WTC11 (cell line): Measurements from ENCODE around the gene FARSA. TPM values are rescaled to one million over a fixed set of nuclear protein-coding genes. Genes with fewer than 3 reads are reported as not detected.

Experiments used
- ATF1 ChIP-seq: sonication (generic); formaldehyde crosslinking; IDR thresholded peaks from 2 replicates; pipeline ENCODE4 v1.8.1; 2023; ENCODE audit warnings: mild to moderate bottlenecking, moderate library complexity, missing genetic modification reagents
- FOXK1 ChIP-seq: sonication (generic); formaldehyde crosslinking; IDR thresholded peaks from 2 replicates; pipeline ENCODE4 v1.8.0; 2022; ENCODE audit warnings: mild to moderate bottlenecking, moderate library complexity, missing genetic modification reagents
- GABPB1 ChIP-seq: sonication (generic); formaldehyde crosslinking; IDR thresholded peaks from 2 replicates; pipeline ENCODE4 v1.8.1; 2023; ENCODE audit warnings: mild to moderate bottlenecking, missing genetic modification reagents
- JUN ChIP-seq: sonication (generic); formaldehyde crosslinking; IDR thresholded peaks from 2 replicates; pipeline ENCODE4 v1.8.0; 2023; ENCODE audit warnings: mild to moderate bottlenecking, missing genetic modification reagents
- MXD4 ChIP-seq: fragments of 250-450 bp; sonication (Bioruptor Pico); IDR thresholded peaks from 2 replicates; pipeline ENCODE4 v1.8.0; 2021; ENCODE audit warnings: mild to moderate bottlenecking, moderate library complexity, borderline replicate concordance
- NFATC4 ChIP-seq: fragments of 250-450 bp; sonication (Bioruptor Pico); IDR thresholded peaks from 2 replicates; pipeline ENCODE4 v1.9.0; 2021; ENCODE audit warnings: mild to moderate bottlenecking
- NFYB ChIP-seq: sonication (generic); formaldehyde crosslinking; conservative IDR thresholded peaks from 2 replicates; pipeline ENCODE4 v1.8.0; 2022; ENCODE audit warnings: low read depth, missing genetic modification reagents
- NR1H2 ChIP-seq: sonication (generic); formaldehyde crosslinking; IDR thresholded peaks from 2 replicates; pipeline ENCODE4 v1.9.0; 2021; ENCODE audit warnings: mild to moderate bottlenecking, moderate library complexity, missing genetic modification reagents
- SMAD3 ChIP-seq: sonication (generic); formaldehyde crosslinking; IDR thresholded peaks from 2 replicates; pipeline ENCODE4 v1.8.0; 2022; ENCODE audit warnings: missing genetic modification reagents, mild to moderate bottlenecking, borderline replicate concordance
- ZNF121 ChIP-seq: sonication (generic); formaldehyde crosslinking; IDR thresholded peaks from 2 replicates; pipeline ENCODE4 v1.8.0; 2023; ENCODE audit warnings: missing genetic modification reagents
- ZNF317 ChIP-seq: sonication (generic); formaldehyde crosslinking; IDR thresholded peaks from 2 replicates; pipeline ENCODE4 v1.8.1; 2023; ENCODE audit warnings: low read depth, mild to moderate bottlenecking, moderate library complexity, missing genetic modification reagents, borderline replicate concordance
- ZNF396 ChIP-seq: fragments of 250-450 bp; sonication (Bioruptor Pico); IDR thresholded peaks from 2 replicates; pipeline ENCODE4 v1.8.0; 2021; ENCODE audit warnings: mild to moderate bottlenecking, moderate library complexity, borderline replicate concordance
- ZNF423 ChIP-seq: fragments of 250-450 bp; sonication (Bioruptor Pico); IDR thresholded peaks from 2 replicates; pipeline ENCODE4 v2.1.2; 2022; ENCODE audit warnings: mild to moderate bottlenecking, moderate library complexity
- ZNF671 ChIP-seq: fragments of 250-450 bp; sonication (Bioruptor Pico); IDR thresholded peaks from 2 replicates; pipeline ENCODE4 v1.8.0; 2021; ENCODE audit warnings: mild to moderate bottlenecking
- total RNA-seq: library from RNA; stranded (reverse); gene quantifications from 3 replicates; pipeline ENCODE4 v1.2.3, GENCODE V29; 2021
- TF ChIP-seq, protein P1 (sequence below): sonication (generic); formaldehyde crosslinking; IDR thresholded peaks from 2 replicates; pipeline ENCODE4 v1.8.1; 2023; ENCODE audit warnings: mild to moderate bottlenecking, missing genetic modification reagents, moderate library complexity
- TF ChIP-seq, protein P2 (sequence below): fragments of 200-600 bp; IDR thresholded peaks from 2 replicates; pipeline ENCODE4 v1.8.0; 2022; ENCODE audit warnings: antibody characterized with exemption
- TF ChIP-seq, protein P3 (sequence below): sonication (generic); formaldehyde crosslinking; IDR thresholded peaks from 2 replicates; pipeline ENCODE4 v1.8.1; 2023; ENCODE audit warnings: mild to moderate bottlenecking, moderate library complexity, missing genetic modification reagents
- TF ChIP-seq, protein P4 (sequence below): fragments of 250-450 bp; sonication (Bioruptor Pico); conservative IDR thresholded peaks from 2 replicates; pipeline ENCODE4 v1.9.0; 2021; ENCODE audit warnings: mild to moderate bottlenecking
- TF ChIP-seq, protein P5 (sequence below): sonication (generic); formaldehyde crosslinking; IDR thresholded peaks from 2 replicates; pipeline ENCODE4 v1.8.0; 2023; ENCODE audit warnings: missing genetic modification reagents, mild to moderate bottlenecking, borderline replicate concordance
- TF ChIP-seq, protein P6 (sequence below): sonication (generic); formaldehyde crosslinking; IDR thresholded peaks from 2 replicates; pipeline ENCODE4 v1.8.1; 2023; ENCODE audit warnings: mild to moderate bottlenecking, missing genetic modification reagents
- TF ChIP-seq, protein P7 (sequence below): sonication (generic); formaldehyde crosslinking; IDR thresholded peaks from 2 replicates; pipeline ENCODE4 v1.8.0; 2022; ENCODE audit warnings: mild to moderate bottlenecking, missing genetic modification reagents
- TF ChIP-seq, protein P8 (sequence below): sonication (generic); formaldehyde crosslinking; IDR thresholded peaks from 2 replicates; pipeline ENCODE4 v1.8.0; 2022; ENCODE audit warnings: mild to moderate bottlenecking, missing genetic modification reagents

The FARSA gene
- total RNA-seq, 1 experiment from 2014 or later: 108 TPM

DNA sequence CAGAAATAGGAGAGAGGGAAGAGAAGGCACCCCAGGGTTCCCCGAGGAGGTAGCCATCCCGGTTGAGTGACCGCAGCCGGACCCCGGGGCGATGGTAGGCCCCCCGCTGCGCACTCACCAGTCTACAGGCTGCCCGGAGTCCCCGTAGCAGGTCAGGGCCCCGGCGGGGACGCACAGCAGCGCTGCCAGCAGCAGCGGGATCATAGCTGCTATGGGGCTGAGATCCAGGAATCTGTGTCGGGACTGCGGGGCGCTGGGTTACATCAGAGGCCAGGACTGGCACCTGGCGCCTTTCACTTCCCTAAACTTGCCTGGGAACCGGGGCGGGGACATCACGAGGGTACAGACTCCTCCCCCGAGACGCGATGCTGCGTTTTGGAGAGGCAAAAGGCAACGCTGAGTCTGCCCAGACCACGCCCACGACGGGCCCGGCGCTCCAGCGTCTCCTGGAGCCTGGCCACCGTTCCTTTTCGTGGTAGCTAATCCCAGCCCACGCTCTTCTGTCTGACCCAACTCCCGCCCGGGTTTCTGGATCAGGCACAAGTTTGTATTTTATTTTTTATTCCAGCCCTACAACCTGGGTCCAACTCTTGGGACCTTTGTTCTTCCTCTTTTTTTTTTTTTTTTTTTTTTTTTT, 52.2 kb downstream of the FARSA start, which contains the start of gene DNASE2 (continued):
- TF ChIP-seq, protein P1, sequence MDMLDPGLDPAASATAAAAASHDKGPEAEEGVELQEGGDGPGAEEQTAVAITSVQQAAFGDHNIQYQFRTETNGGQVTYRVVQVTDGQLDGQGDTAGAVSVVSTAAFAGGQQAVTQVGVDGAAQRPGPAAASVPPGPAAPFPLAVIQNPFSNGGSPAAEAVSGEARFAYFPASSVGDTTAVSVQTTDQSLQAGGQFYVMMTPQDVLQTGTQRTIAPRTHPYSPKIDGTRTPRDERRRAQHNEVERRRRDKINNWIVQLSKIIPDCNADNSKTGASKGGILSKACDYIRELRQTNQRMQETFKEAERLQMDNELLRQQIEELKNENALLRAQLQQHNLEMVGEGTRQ: peak; percentile 76
- TF ChIP-seq, protein P2, sequence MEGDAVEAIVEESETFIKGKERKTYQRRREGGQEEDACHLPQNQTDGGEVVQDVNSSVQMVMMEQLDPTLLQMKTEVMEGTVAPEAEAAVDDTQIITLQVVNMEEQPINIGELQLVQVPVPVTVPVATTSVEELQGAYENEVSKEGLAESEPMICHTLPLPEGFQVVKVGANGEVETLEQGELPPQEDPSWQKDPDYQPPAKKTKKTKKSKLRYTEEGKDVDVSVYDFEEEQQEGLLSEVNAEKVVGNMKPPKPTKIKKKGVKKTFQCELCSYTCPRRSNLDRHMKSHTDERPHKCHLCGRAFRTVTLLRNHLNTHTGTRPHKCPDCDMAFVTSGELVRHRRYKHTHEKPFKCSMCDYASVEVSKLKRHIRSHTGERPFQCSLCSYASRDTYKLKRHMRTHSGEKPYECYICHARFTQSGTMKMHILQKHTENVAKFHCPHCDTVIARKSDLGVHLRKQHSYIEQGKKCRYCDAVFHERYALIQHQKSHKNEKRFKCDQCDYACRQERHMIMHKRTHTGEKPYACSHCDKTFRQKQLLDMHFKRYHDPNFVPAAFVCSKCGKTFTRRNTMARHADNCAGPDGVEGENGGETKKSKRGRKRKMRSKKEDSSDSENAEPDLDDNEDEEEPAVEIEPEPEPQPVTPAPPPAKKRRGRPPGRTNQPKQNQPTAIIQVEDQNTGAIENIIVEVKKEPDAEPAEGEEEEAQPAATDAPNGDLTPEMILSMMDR: no peak
- TF ChIP-seq ZNF121 (CRISPR knock-in tag): no peak
- TF ChIP-seq NFYB (CRISPR knock-in tag): no peak
- TF ChIP-seq ZNF671 (CRISPR knock-in tag): no peak
- no peak for TF ChIP-seq NR1H2 (CRISPR knock-in tag)
- TF ChIP-seq SMAD3 (CRISPR knock-in tag): no peak
- TF ChIP-seq, protein P3, sequence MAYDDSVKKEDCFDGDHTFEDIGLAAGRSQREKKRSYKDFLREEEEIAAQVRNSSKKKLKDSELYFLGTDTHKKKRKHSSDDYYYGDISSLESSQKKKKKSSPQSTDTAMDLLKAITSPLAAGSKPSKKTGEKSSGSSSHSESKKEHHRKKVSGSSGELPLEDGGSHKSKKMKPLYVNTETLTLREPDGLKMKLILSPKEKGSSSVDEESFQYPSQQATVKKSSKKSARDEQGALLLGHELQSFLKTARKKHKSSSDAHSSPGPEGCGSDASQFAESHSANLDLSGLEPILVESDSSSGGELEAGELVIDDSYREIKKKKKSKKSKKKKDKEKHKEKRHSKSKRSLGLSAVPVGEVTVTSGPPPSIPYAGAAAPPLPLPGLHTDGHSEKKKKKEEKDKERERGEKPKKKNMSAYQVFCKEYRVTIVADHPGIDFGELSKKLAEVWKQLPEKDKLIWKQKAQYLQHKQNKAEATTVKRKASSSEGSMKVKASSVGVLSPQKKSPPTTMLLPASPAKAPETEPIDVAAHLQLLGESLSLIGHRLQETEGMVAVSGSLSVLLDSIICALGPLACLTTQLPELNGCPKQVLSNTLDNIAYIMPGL: peak; percentile 73; the same call in 1 of the 2 replicates
- no peak for TF ChIP-seq NFATC4
- TF ChIP-seq ZNF423: peak; percentile 86
- TF ChIP-seq, protein P4, sequence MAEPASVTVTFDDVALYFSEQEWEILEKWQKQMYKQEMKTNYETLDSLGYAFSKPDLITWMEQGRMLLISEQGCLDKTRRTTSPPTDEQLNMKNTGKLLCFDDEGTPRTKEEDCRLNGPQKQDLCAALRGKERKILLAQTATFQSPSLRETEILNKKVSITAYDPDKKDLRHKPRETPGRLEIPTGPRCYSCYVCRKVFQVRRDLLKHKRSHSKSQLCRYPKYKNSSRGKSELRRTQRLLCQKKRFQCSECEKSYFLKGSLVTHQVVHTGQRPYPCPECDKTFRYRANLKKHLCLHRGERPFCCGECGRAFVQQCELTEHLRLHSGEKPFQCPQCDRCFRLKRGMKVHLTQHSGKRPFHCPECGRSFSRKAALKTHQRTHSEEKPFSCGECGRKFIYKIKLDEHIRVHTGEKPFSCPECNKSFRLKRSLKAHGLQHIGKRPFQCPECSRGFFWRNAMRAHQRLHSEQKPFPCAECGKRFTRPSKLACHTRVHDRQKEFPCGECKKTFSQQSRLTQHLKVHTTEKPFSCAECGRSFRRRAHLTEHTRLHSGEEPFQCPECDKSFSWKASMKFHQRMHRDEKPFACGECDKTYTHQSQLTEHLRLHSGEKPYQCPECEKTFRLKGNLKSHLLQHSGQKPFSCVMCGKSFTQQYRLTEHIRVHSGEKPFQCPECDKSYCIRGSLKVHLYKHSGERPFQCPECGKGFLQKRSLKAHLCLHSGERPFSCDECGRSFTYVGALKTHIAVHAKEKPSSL: no peak
- TF ChIP-seq, protein P5, sequence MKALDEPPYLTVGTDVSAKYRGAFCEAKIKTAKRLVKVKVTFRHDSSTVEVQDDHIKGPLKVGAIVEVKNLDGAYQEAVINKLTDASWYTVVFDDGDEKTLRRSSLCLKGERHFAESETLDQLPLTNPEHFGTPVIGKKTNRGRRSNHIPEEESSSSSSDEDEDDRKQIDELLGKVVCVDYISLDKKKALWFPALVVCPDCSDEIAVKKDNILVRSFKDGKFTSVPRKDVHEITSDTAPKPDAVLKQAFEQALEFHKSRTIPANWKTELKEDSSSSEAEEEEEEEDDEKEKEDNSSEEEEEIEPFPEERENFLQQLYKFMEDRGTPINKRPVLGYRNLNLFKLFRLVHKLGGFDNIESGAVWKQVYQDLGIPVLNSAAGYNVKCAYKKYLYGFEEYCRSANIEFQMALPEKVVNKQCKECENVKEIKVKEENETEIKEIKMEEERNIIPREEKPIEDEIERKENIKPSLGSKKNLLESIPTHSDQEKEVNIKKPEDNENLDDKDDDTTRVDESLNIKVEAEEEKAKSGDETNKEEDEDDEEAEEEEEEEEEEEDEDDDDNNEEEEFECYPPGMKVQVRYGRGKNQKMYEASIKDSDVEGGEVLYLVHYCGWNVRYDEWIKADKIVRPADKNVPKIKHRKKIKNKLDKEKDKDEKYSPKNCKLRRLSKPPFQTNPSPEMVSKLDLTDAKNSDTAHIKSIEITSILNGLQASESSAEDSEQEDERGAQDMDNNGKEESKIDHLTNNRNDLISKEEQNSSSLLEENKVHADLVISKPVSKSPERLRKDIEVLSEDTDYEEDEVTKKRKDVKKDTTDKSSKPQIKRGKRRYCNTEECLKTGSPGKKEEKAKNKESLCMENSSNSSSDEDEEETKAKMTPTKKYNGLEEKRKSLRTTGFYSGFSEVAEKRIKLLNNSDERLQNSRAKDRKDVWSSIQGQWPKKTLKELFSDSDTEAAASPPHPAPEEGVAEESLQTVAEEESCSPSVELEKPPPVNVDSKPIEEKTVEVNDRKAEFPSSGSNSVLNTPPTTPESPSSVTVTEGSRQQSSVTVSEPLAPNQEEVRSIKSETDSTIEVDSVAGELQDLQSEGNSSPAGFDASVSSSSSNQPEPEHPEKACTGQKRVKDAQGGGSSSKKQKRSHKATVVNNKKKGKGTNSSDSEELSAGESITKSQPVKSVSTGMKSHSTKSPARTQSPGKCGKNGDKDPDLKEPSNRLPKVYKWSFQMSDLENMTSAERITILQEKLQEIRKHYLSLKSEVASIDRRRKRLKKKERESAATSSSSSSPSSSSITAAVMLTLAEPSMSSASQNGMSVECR: peak; percentile 83; the same call in 1 of the 2 replicates
- TF ChIP-seq, protein P6, sequence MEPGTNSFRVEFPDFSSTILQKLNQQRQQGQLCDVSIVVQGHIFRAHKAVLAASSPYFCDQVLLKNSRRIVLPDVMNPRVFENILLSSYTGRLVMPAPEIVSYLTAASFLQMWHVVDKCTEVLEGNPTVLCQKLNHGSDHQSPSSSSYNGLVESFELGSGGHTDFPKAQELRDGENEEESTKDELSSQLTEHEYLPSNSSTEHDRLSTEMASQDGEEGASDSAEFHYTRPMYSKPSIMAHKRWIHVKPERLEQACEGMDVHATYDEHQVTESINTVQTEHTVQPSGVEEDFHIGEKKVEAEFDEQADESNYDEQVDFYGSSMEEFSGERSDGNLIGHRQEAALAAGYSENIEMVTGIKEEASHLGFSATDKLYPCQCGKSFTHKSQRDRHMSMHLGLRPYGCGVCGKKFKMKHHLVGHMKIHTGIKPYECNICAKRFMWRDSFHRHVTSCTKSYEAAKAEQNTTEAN (CRISPR knock-in tag): no peak
- 0 out of 2 replicates have a peak, but pooled peaks have one; percentile 68 for TF ChIP-seq ATF1 (CRISPR knock-in tag)
- TF ChIP-seq ZNF396 (CRISPR knock-in tag): no peak
- TF ChIP-seq FOXK1: 0 out of 2 replicates have a peak, but pooled peaks have one; percentile 39
- TF ChIP-seq, protein P7, sequence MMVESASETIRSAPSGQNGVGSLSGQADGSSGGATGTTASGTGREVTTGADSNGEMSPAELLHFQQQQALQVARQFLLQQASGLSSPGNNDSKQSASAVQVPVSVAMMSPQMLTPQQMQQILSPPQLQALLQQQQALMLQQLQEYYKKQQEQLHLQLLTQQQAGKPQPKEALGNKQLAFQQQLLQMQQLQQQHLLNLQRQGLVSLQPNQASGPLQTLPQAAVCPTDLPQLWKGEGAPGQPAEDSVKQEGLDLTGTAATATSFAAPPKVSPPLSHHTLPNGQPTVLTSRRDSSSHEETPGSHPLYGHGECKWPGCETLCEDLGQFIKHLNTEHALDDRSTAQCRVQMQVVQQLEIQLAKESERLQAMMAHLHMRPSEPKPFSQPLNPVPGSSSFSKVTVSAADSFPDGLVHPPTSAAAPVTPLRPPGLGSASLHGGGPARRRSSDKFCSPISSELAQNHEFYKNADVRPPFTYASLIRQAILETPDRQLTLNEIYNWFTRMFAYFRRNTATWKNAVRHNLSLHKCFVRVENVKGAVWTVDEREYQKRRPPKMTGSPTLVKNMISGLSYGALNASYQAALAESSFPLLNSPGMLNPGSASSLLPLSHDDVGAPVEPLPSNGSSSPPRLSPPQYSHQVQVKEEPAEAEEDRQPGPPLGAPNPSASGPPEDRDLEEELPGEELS (CRISPR knock-in tag): no peak
- no peak for TF ChIP-seq ZNF317 (CRISPR knock-in tag)
- TF ChIP-seq JUN (CRISPR knock-in tag): no peak
- TF ChIP-seq, protein P8, sequence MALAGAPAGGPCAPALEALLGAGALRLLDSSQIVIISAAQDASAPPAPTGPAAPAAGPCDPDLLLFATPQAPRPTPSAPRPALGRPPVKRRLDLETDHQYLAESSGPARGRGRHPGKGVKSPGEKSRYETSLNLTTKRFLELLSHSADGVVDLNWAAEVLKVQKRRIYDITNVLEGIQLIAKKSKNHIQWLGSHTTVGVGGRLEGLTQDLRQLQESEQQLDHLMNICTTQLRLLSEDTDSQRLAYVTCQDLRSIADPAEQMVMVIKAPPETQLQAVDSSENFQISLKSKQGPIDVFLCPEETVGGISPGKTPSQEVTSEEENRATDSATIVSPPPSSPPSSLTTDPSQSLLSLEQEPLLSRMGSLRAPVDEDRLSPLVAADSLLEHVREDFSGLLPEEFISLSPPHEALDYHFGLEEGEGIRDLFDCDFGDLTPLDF (CRISPR knock-in tag): no peak
- TF ChIP-seq MXD4 (CRISPR knock-in tag): no peak
- TF ChIP-seq GABPB1: no peak; the same call in 1 of the 2 replicates
